ENCODE results near the gene CGB7. TPM values are rescaled to one million over a fixed set of nuclear protein-coding genes. Genes with fewer than 3 reads are reported as not detected.
A peak's percentile ranks its signal among the peaks of the same experiment; 100 is the strongest.

Gene CGB7
- total and polyA plus RNA-seq, 2 of the 13 experiments (the other 11 are each of a cell fraction or from before 2014, with no cell fraction given) = 0.07 TPM; not detected in 1

DNA sequence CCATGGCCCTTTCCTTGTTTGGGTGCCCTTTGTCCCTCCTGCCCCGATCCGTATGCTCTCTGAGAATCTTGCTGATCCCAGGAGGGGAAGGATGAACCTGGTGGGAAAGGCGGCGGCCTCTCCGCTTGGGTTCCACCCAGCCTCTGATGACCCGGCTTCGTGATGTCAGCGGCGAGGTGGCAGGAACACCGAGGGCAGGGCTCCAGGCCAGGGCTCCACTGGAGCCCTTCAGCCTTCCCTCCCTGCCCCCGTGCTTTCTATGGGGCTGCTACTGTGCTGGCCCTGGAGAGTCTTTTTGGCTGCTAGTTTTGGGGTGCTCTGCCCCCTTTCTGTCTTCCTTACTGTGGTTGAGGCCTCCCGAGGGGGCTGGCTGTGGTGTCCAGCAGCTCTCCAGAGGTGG is 44.8 kb upstream of the CGB7 start:
- Histone ChIP-seq H3K36me3 (replicated peaks in 1 of 2; ENCODE audit: control insufficient read depth in 1 of 2, insufficient read depth in 2 of 2, low read length in 2 of 2) (peaks cover 43 to 89% of the 10 kb centered on the region in 2 experiments), H3K4me3 (replicated peaks in 1 of 3; ENCODE audit: insufficient read depth in 1 of 3, low read depth in 2 of 3, low read length in 3 of 3) (no peak overlapping the region), H3K79me2 (ENCODE audit: insufficient read depth, low read length) (peaks cover 11% of the 10 kb centered on the region), H2AFZ (ENCODE audit: low read length) (no peak overlapping the region), H3K4me1 (ENCODE audit: insufficient read depth, low read length) (no peaks in the 10 kb centered on the region), H4K20me1 (ENCODE audit: insufficient read depth, low read length) (peaks cover 36% of the 10 kb centered on the region), H3K4me2 (ENCODE audit: low read depth, low read length) (no peak overlapping the region), H3K9me3 (ENCODE audit: low read length) (no peaks in the 10 kb centered on the region), H3K27ac (ENCODE audit: extremely low read length, insufficient read depth, low read length) (no peak overlapping the region), H3K9ac (ENCODE audit: insufficient read depth, low read depth, low read length) (no peak overlapping the region), H3K27me3 (ENCODE audit: control insufficient read depth in 1 of 2, insufficient read depth in 2 of 2, low read length in 2 of 2) (no peaks in the 10 kb centered on the region)
- no peak for DNase-seq (ENCODE audit: low spot score)
- no peak for FAIRE-seq
- CTCF ChIA-PET (ENCODE audit: low intra/inter-chr PET ratio, low total read pairs) = no interaction called here
- WGBS (ENCODE audit: low lambda C conversion rate) = 99% methylated on average over 10 of the region's 12 CpGs
- ATAC-seq = no peak
- BruUV-seq (replicated peaks) = no TSS peak
- intact Hi-C loops (cut with micrococcal nuclease; ENCODE audit: unreplicated experiment) (no loop called here), in situ Hi-C loops (cut with HindIII; ENCODE audit: extremely low pct_ligation_motif_present, low pct_unique_long_range_greater_than_20kb) (no loop called here)
- POLR2A ChIA-PET = no interaction called here
- TF ChIP-seq AGO2 (optimal IDR thresholded peaks at IDR 0.05; ENCODE audit: low read depth, low read length) (peak; percentile 66), ZNF678 (CRISPR knock-in tag; IDR thresholded peaks at IDR 0.05) (no peak), RBM22 (optimal IDR thresholded peaks at IDR 0.05; ENCODE audit: low read length) (peak; percentile 75)

DNA sequence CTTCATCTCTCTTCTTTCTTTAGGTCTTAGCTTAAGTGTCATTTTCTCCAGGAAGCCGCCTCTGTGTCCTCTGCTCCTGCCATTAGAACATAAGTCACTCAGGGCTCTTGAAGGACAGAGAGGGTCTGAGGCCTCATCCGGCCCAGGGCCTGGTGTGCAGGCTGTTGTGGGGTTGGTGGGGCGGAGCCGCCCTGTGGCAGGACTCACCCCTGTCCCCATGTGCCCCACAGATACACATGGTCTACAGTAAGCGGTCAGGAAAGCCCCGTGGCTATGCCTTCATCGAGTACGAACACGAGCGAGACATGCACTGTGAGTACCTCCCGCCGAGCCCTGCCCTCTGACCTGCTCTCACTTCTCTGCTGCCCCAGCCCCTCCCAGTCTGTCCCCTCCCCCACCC is 43.6 kb upstream of the CGB7 start:
- intact Hi-C loops (cut with micrococcal nuclease; ENCODE audit: unreplicated experiment) = no loop called here
- TF ChIP-seq HNF4G (IDR thresholded peaks at IDR 0.05; ENCODE audit: borderline replicate concordance, low read depth, low read length) (no peak), HNF4G (CRISPR knock-in tag; IDR thresholded peaks at IDR 0.05; ENCODE audit: borderline replicate concordance, low read depth) (no peak), SRY (CRISPR knock-in tag; IDR thresholded peaks at IDR 0.05) (no peak), AGO2 (optimal IDR thresholded peaks at IDR 0.05; ENCODE audit: low read depth, low read length) (peak; percentile 30), RBFOX2 (IDR thresholded peaks at IDR 0.05; ENCODE audit: low read depth, low read length) (0 out of 2 replicates have a peak, but pooled peaks have one; percentile 20)
- DNase-seq (ENCODE audit: low spot score) = no peak
- BruUV-seq (replicated peaks) = no TSS peak
- Histone ChIP-seq H3K9ac (ENCODE audit: insufficient read depth, low read depth, low read length) (no peak overlapping the region), H3K27ac (ENCODE audit: extremely low read length, insufficient read depth, low read length) (no peak overlapping the region), H3K36me3 (replicated peaks in 1 of 2; ENCODE audit: control insufficient read depth in 1 of 2, insufficient read depth in 2 of 2, low read length in 2 of 2) (peaks cover 39 to 85% of the 10 kb centered on the region in 2 experiments), H3K9me3 (ENCODE audit: low read length) (no peaks in the 10 kb centered on the region), H3K4me3 (replicated peaks in 1 of 3; ENCODE audit: insufficient read depth in 1 of 3, low read depth in 2 of 3, low read length in 3 of 3) (no peak overlapping the region), H3K27me3 (ENCODE audit: control insufficient read depth in 1 of 2, insufficient read depth in 2 of 2, low read length in 2 of 2) (no peaks in the 10 kb centered on the region), H3K4me1 (ENCODE audit: insufficient read depth, low read length) (no peaks in the 10 kb centered on the region), H2AFZ (ENCODE audit: low read length) (no peak overlapping the region), H3K79me2 (ENCODE audit: insufficient read depth, low read length) (peaks cover 11% of the 10 kb centered on the region), H4K20me1 (ENCODE audit: insufficient read depth, low read length) (peaks cover 30% of the 10 kb centered on the region), H3K4me2 (ENCODE audit: low read depth, low read length) (no peak overlapping the region)
- ChIA-PET CTCF (ENCODE audit: low intra/inter-chr PET ratio, low total read pairs) (no interaction called here), POLR2A (no interaction called here)
- no peak for ATAC-seq
- in situ Hi-C loops (cut with HindIII; ENCODE audit: extremely low pct_ligation_motif_present, low pct_unique_long_range_greater_than_20kb) = no loop called here
- WGBS (ENCODE audit: low lambda C conversion rate) = 94% methylated on average over 12 of the region's 12 CpGs
- no peak for FAIRE-seq
